SK-N-SH treated with all-trans-retinoic acid at 6 μM for 48 hours (cell line): ENCODE results near the gene JCAD.

ENCODE experiments used
- ATAC-seq: fragments of 200-7000 bp; cut with Tn5 transposase; 3 replicates; pipeline ENCODE4 v1.9.1; 2020; ENCODE audit warnings: mild to moderate bottlenecking, moderate library complexity
- ARNTL ChIP-seq: fragments of 450-650 bp; formaldehyde crosslinking; IDR thresholded peaks from 2 replicates; pipeline ENCODE4 v1.5.0; 2020; ENCODE audit warnings: low read depth, mild to moderate bottlenecking, moderate library complexity, borderline replicate concordance
- BACH2 ChIP-seq: fragments of 250-450 bp; sonication (Bioruptor Pico); IDR thresholded peaks from 2 replicates; pipeline ENCODE4 v1.9.0; 2021; ENCODE audit warnings: mild to moderate bottlenecking, borderline replicate concordance
- CREB5 ChIP-seq: fragments of 250-450 bp; sonication (Bioruptor Pico); IDR thresholded peaks from 2 replicates; pipeline ENCODE4 v1.5.1; 2020; ENCODE audit warnings: low read depth, mild to moderate bottlenecking, moderate library complexity
- CSRNP3 ChIP-seq: fragments of 250-450 bp; sonication (Bioruptor Pico); IDR thresholded peaks from 2 replicates; pipeline ENCODE4 v1.5.1; 2021; ENCODE audit warnings: mild to moderate bottlenecking, moderate library complexity
- ESRRG ChIP-seq: fragments of 250-450 bp; sonication (Bioruptor Pico); IDR thresholded peaks from 2 replicates; pipeline ENCODE4 v1.6.1; 2021; ENCODE audit warnings: mild to moderate bottlenecking
- GLIS3 ChIP-seq: fragments of 250-450 bp; sonication (Bioruptor Pico); IDR thresholded peaks from 2 replicates; pipeline ENCODE4 v1.5.0; 2020; ENCODE audit warnings: mild to moderate bottlenecking, moderate library complexity
- ISL1 ChIP-seq: fragments of 250-450 bp; sonication (Bioruptor Pico); IDR thresholded peaks from 2 replicates; pipeline ENCODE4 v2.1.2; 2022; ENCODE audit warnings: mild to moderate bottlenecking, moderate library complexity
- OSR1 ChIP-seq: fragments of 250-450 bp; sonication (Bioruptor Pico); IDR thresholded peaks from 2 replicates; pipeline ENCODE4 v1.8.0; 2022; ENCODE audit warnings: moderate library complexity, mild to moderate bottlenecking, inconsistent platforms
- PATZ1 ChIP-seq: fragments of 250-450 bp; sonication (Bioruptor Pico); IDR thresholded peaks from 2 replicates; pipeline ENCODE4 v1.8.0; 2020; ENCODE audit warnings: mild to moderate bottlenecking, moderate library complexity, borderline replicate concordance
- POU6F1 ChIP-seq: fragments of 250-450 bp; sonication (Bioruptor Pico); IDR thresholded peaks from 2 replicates; pipeline ENCODE4 v1.8.0; 2021; ENCODE audit warnings: low read depth, mild to moderate bottlenecking, moderate library complexity, borderline replicate concordance
- PPARA ChIP-seq: fragments of 250-450 bp; sonication (Bioruptor Pico); IDR thresholded peaks from 2 replicates; pipeline ENCODE4 v1.5.0; 2020; ENCODE audit warnings: mild to moderate bottlenecking, borderline replicate concordance
- RARB ChIP-seq: fragments of 250-450 bp; sonication (Bioruptor Pico); IDR thresholded peaks from 2 replicates; pipeline ENCODE4 v1.8.0; 2021; ENCODE audit warnings: mild to moderate bottlenecking, moderate library complexity
- SNAI2 ChIP-seq: fragments of 250-450 bp; sonication (Bioruptor Pico); IDR thresholded peaks from 2 replicates; pipeline ENCODE4 v1.5.0; 2020; ENCODE audit warnings: mild to moderate bottlenecking, moderate library complexity
- TCF4 ChIP-seq: fragments of 250-450 bp; sonication (Bioruptor Pico); IDR thresholded peaks from 2 replicates; pipeline ENCODE4 v1.8.0; 2021; ENCODE audit warnings: mild to moderate bottlenecking, moderate library complexity, borderline replicate concordance
- TOX ChIP-seq: fragments of 250-450 bp; sonication (Bioruptor Pico); IDR thresholded peaks from 2 replicates; pipeline ENCODE4 v1.8.0; 2021; ENCODE audit warnings: mild to moderate bottlenecking, moderate library complexity, borderline replicate concordance
- TSHZ2 ChIP-seq: fragments of 250-450 bp; sonication (Bioruptor Pico); IDR thresholded peaks from 2 replicates; pipeline ENCODE4 v1.5.0; 2020; ENCODE audit warnings: mild to moderate bottlenecking, moderate library complexity
- ZFP3 ChIP-seq: fragments of 250-450 bp; sonication (Bioruptor Pico); IDR thresholded peaks from 2 replicates; pipeline ENCODE4 v1.5.0; 2020; ENCODE audit warnings: mild to moderate bottlenecking, moderate library complexity
- ZFP30 ChIP-seq: fragments of 450-650 bp; formaldehyde crosslinking; IDR thresholded peaks from 2 replicates; pipeline ENCODE4 v1.5.0; 2022; ENCODE audit warnings: mild to moderate bottlenecking, moderate library complexity
- ZNF565 ChIP-seq: fragments of 450-650 bp; formaldehyde crosslinking; conservative IDR thresholded peaks from 2 replicates; pipeline ENCODE4 v1.5.0; 2020; ENCODE audit warnings: low read depth, mild to moderate bottlenecking, moderate library complexity
- ZNF70 ChIP-seq: fragments of 450-650 bp; formaldehyde crosslinking; IDR thresholded peaks from 2 replicates; pipeline ENCODE4 v1.5.0; 2020; ENCODE audit warnings: mild to moderate bottlenecking, moderate library complexity
- ZNF8 ChIP-seq: fragments of 450-650 bp; formaldehyde crosslinking; IDR thresholded peaks from 2 replicates; pipeline ENCODE4 v1.5.0; 2020; ENCODE audit warnings: mild to moderate bottlenecking, moderate library complexity

Gene JCAD

GRCh38 chr10:30036341-30036740 is 23.0 kb downstream of the JCAD start (continued):
- no peak for TF ChIP-seq RARB
- TF ChIP-seq TOX (CRISPR knock-in tag): no peak

GRCh38 chr10:30034433-30035137 is 24.8 kb downstream of the JCAD start:
- TF ChIP-seq ZNF8: no peak
- TF ChIP-seq SNAI2 (CRISPR knock-in tag): no peak
- TF ChIP-seq ZNF70 (CRISPR knock-in tag): no peak
- no peak for TF ChIP-seq PATZ1 (CRISPR knock-in tag)
- TF ChIP-seq TSHZ2 (CRISPR knock-in tag): no peak
- TF ChIP-seq ZFP3 (CRISPR knock-in tag): no peak
- no peak for TF ChIP-seq GLIS3 (CRISPR knock-in tag)
- no peak for TF ChIP-seq CSRNP3 (CRISPR knock-in tag)
- no peak for TF ChIP-seq OSR1
- no peak for TF ChIP-seq PPARA (CRISPR knock-in tag)
- no peak for TF ChIP-seq RARB
- no peak for TF ChIP-seq POU6F1 (CRISPR knock-in tag)
- no peak for TF ChIP-seq ARNTL (CRISPR knock-in tag)
- no peak for TF ChIP-seq TCF4 (CRISPR knock-in tag)
- TF ChIP-seq ESRRG (CRISPR knock-in tag): no peak
- TF ChIP-seq BACH2: no peak
- no peak for TF ChIP-seq TOX (CRISPR knock-in tag)
- no peak for TF ChIP-seq CREB5 (CRISPR knock-in tag)
- no peak for TF ChIP-seq ISL1 (CRISPR knock-in tag)
- no peak for TF ChIP-seq ZNF565 (CRISPR knock-in tag)
- ATAC-seq: no peak

- TF ChIP-seq CSRNP3 (CRISPR knock-in tag) (no peak), ZNF8 (no peak), BACH2 (no peak), OSR1 (no peak), ESRRG (CRISPR knock-in tag) (no peak), ZNF565 (CRISPR knock-in tag) (no peak), PATZ1 (CRISPR knock-in tag) (no peak), ZFP30 (CRISPR knock-in tag) (no peak), TCF4 (CRISPR knock-in tag) (no peak)
- TF ChIP-seq, all 23 proteins: peak for 0
- no peak for ATAC-seq
Observed at GRCh38 chr10:30032125-30032524, 27.3 kb downstream of the JCAD start.
